Activated B cell treated with CpG ODN at 0.5 μM for 24 hours (primary cell): ENCODE results near the gene NLRP2B. TPM values are rescaled to one million over a fixed set of nuclear protein-coding genes. Genes with fewer than 3 reads are reported as not detected.
"Not testable (repeated sequence)": the region's sequence is repeated elsewhere in the genome, so short reads cannot be mapped to it uniquely, and the experiment has no call there.

Experiments
- ATAC-seq: fragments of 200-7000 bp; cut with Tn5 transposase; one replicate; pipeline ENCODE4 v1.10.0; 2021; ENCODE audit warnings: low read depth, mild to moderate bottlenecking, moderate library complexity
- CTCF ChIA-PET: fragments of 350-600 bp; sonication (Branson Sonifier 250); formaldehyde crosslinking; loops from one replicate; lab custom pipeline; 2021; ENCODE audit warnings: antibody characterized with exemption; lab: Charles Lee
- POLR2A ChIA-PET: fragments of 350-600 bp; sonication (Branson Sonifier 250); formaldehyde crosslinking; loops from one replicate; lab custom pipeline; 2021; ENCODE audit warnings: antibody characterized with exemption; lab: Charles Lee
- DNase-seq: peaks from one replicate; pipeline ENCODE4 v3.0.0; 2022
- H3K27ac Mint-ChIP-seq: one replicate; pipeline ENCODE4 v1.8.0; 2020; ENCODE audit warnings: mixed read lengths
- H3K27me3 Mint-ChIP-seq: one replicate; pipeline ENCODE4 v1.8.0; 2021; ENCODE audit warnings: mixed read lengths
- H3K36me3 Mint-ChIP-seq: one replicate; pipeline ENCODE4 v1.8.0; 2021; ENCODE audit warnings: low read depth, mixed read lengths
- H3K4me1 Mint-ChIP-seq: one replicate; pipeline ENCODE4 v1.8.0; 2021; ENCODE audit warnings: mixed read lengths
- H3K4me3 Mint-ChIP-seq: one replicate; pipeline ENCODE4 v1.8.0; 2020; ENCODE audit warnings: mild to moderate bottlenecking, mixed read lengths
- H3K9me3 Mint-ChIP-seq: one replicate; pipeline ENCODE4 v1.8.0; 2020; ENCODE audit warnings: mixed read lengths
- intact Hi-C: fragments of 100-400 bp; cut with micrococcal nuclease; formaldehyde crosslinking; loops from one replicate; pipeline ENCODE4 v1.15.1; 2024
- total RNA-seq: library from RNA; stranded (reverse); gene quantifications from 2 replicates; pipeline ENCODE4 v1.2.3, GENCODE V29; 2022
- TF ChIP-seq, protein P1 (sequence below): fragments of 200-600 bp; IDR thresholded peaks from one replicate; pipeline ENCODE4 v1.8.0; 2022; ENCODE audit warnings: antibody characterized with exemption, mild to moderate bottlenecking

The NLRP2B gene
- total RNA-seq, 1 donor from 2014 or later: not detected

DNA sequence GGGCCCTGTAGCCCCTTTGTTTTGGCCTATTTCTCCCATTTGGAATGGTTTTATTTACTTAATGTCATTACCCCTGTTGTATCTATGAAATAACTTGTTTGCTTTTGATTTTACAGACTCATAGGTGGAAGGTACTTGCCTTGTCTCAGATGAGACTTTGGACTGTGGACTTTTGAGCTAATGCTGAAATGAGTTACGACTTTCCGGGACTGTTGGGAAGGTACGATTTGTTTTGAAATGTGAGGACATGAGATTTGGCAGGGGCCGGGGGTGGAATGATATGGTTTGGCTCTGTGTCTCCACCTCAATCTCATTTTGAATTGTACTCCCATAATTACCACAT is 39.4 kb downstream of the NLRP2B start:
- H3K27ac Mint-ChIP-seq: no peak overlapping the region
- no peaks in the 10 kb centered on the region for H3K27me3 Mint-ChIP-seq
- POLR2A ChIA-PET: no interaction called here
- CTCF ChIA-PET: no interaction called here
- intact Hi-C loops: no loop called here
- no peaks in the 10 kb centered on the region for H3K4me1 Mint-ChIP-seq
- no peaks in the 10 kb centered on the region for H3K36me3 Mint-ChIP-seq
- H3K9me3 Mint-ChIP-seq: peaks cover 15% of the 10 kb centered on the region
- no peak for ATAC-seq
- no peak for DNase-seq
- TF ChIP-seq, protein P1, sequence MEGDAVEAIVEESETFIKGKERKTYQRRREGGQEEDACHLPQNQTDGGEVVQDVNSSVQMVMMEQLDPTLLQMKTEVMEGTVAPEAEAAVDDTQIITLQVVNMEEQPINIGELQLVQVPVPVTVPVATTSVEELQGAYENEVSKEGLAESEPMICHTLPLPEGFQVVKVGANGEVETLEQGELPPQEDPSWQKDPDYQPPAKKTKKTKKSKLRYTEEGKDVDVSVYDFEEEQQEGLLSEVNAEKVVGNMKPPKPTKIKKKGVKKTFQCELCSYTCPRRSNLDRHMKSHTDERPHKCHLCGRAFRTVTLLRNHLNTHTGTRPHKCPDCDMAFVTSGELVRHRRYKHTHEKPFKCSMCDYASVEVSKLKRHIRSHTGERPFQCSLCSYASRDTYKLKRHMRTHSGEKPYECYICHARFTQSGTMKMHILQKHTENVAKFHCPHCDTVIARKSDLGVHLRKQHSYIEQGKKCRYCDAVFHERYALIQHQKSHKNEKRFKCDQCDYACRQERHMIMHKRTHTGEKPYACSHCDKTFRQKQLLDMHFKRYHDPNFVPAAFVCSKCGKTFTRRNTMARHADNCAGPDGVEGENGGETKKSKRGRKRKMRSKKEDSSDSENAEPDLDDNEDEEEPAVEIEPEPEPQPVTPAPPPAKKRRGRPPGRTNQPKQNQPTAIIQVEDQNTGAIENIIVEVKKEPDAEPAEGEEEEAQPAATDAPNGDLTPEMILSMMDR: no peak
- no peak overlapping the region for H3K4me3 Mint-ChIP-seq

- H3K4me1 Mint-ChIP-seq, ATAC-seq, H3K36me3 Mint-ChIP-seq, H3K27ac Mint-ChIP-seq, CTCF ChIA-PET, DNase-seq, H3K9me3 Mint-ChIP-seq, H3K4me3 Mint-ChIP-seq, intact Hi-C loops, H3K27me3 Mint-ChIP-seq, POLR2A ChIA-PET: not testable (repeated sequence)
Measured at GRCh38 chrX:57629438-57629837, 50.6 kb downstream of the NLRP2B start.

Other genes with a start within 250 kb of the NLRP2B start
- gene ZXDB, start 88.2 kb downstream of the NLRP2B start, total RNA-seq: 11.4 and 11.8 TPM in 2 replicates
- 9.2 and 9.8 TPM in 2 replicates for gene ZXDA, start 230.2 kb upstream of the NLRP2B start, total RNA-seq